Measurements from ENCODE around the gene AP2A1.

DNA sequence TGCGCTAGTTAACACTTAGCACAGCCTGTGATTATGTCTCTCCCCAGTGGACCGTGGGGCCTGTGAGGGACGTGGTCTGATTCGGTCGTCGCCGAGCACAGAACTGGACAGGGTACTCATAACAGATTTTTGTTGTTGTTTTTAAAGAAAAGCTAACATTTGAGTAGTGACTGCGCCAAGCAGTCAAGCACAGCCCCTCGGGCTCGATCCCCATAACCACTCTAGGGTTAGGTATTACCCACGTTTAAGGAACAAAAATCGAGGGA is 83.4 kb downstream of the AP2A1 start:
- TF ChIP-seq, protein P1, sequence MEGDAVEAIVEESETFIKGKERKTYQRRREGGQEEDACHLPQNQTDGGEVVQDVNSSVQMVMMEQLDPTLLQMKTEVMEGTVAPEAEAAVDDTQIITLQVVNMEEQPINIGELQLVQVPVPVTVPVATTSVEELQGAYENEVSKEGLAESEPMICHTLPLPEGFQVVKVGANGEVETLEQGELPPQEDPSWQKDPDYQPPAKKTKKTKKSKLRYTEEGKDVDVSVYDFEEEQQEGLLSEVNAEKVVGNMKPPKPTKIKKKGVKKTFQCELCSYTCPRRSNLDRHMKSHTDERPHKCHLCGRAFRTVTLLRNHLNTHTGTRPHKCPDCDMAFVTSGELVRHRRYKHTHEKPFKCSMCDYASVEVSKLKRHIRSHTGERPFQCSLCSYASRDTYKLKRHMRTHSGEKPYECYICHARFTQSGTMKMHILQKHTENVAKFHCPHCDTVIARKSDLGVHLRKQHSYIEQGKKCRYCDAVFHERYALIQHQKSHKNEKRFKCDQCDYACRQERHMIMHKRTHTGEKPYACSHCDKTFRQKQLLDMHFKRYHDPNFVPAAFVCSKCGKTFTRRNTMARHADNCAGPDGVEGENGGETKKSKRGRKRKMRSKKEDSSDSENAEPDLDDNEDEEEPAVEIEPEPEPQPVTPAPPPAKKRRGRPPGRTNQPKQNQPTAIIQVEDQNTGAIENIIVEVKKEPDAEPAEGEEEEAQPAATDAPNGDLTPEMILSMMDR (IDR thresholded peaks at IDR 0.05; ENCODE audit: low read depth, low read length, missing input control), result no peak
- TF ChIP-seq RAD21 (IDR thresholded peaks at IDR 0.05) (no peak), YY1 (IDR thresholded peaks at IDR 0.05) (no peak), SP1 (IDR thresholded peaks at IDR 0.05) (no peak), EGR1 (IDR thresholded peaks at IDR 0.05; ENCODE audit: low read depth in 2 of 2) (no peak), FOXA1 (IDR thresholded peaks at IDR 0.05) (no peak), GABPA (IDR thresholded peaks at IDR 0.05 in 1 of 2, conservative IDR thresholded peaks at IDR 0.05 in 1 of 2) (no peak)
- TF ChIP-seq, protein P2, sequence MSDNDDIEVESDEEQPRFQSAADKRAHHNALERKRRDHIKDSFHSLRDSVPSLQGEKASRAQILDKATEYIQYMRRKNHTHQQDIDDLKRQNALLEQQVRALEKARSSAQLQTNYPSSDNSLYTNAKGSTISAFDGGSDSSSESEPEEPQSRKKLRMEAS (IDR thresholded peaks at IDR 0.05), result no peak
- TF ChIP-seq, protein P3, sequence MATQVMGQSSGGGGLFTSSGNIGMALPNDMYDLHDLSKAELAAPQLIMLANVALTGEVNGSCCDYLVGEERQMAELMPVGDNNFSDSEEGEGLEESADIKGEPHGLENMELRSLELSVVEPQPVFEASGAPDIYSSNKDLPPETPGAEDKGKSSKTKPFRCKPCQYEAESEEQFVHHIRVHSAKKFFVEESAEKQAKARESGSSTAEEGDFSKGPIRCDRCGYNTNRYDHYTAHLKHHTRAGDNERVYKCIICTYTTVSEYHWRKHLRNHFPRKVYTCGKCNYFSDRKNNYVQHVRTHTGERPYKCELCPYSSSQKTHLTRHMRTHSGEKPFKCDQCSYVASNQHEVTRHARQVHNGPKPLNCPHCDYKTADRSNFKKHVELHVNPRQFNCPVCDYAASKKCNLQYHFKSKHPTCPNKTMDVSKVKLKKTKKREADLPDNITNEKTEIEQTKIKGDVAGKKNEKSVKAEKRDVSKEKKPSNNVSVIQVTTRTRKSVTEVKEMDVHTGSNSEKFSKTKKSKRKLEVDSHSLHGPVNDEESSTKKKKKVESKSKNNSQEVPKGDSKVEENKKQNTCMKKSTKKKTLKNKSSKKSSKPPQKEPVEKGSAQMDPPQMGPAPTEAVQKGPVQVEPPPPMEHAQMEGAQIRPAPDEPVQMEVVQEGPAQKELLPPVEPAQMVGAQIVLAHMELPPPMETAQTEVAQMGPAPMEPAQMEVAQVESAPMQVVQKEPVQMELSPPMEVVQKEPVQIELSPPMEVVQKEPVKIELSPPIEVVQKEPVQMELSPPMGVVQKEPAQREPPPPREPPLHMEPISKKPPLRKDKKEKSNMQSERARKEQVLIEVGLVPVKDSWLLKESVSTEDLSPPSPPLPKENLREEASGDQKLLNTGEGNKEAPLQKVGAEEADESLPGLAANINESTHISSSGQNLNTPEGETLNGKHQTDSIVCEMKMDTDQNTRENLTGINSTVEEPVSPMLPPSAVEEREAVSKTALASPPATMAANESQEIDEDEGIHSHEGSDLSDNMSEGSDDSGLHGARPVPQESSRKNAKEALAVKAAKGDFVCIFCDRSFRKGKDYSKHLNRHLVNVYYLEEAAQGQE (IDR thresholded peaks at IDR 0.05), result no peak
- TF ChIP-seq, protein P4, sequence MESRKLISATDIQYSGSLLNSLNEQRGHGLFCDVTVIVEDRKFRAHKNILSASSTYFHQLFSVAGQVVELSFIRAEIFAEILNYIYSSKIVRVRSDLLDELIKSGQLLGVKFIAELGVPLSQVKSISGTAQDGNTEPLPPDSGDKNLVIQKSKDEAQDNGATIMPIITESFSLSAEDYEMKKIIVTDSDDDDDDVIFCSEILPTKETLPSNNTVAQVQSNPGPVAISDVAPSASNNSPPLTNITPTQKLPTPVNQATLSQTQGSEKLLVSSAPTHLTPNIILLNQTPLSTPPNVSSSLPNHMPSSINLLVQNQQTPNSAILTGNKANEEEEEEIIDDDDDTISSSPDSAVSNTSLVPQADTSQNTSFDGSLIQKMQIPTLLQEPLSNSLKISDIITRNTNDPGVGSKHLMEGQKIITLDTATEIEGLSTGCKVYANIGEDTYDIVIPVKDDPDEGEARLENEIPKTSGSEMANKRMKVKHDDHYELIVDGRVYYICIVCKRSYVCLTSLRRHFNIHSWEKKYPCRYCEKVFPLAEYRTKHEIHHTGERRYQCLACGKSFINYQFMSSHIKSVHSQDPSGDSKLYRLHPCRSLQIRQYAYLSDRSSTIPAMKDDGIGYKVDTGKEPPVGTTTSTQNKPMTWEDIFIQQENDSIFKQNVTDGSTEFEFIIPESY (IDR thresholded peaks at IDR 0.05), result no peak

Measured in liver (tissue), 3 donors.